GM23338 (cell line): ENCODE results near the gene ARHGAP4. TPM values are rescaled to one million over a fixed set of nuclear protein-coding genes. Genes with fewer than 3 reads are reported as not detected.

ENCODE experiments used
- ATAC-seq: fragments of 200-7000 bp; cut with Tn5 transposase; 3 replicates; pipeline ENCODE4 v1.9.1; 2020
- DNase-seq: peaks from one replicate; pipeline ENCODE4 v3.0.0-alpha.2; 2015; ENCODE audit warnings: low spot score
- H2AFZ ChIP-seq: fragments of 200-600 bp; sonication (generic); 2 replicates; pipeline ENCODE4 v1.8.0; 2016; ENCODE audit warnings: antibody characterized with exemption, mild to moderate bottlenecking, moderate library complexity
- H3F3A ChIP-seq: fragments of 200-600 bp; sonication (generic); replicated peaks from 2 replicates; pipeline ENCODE4 v1.8.0; 2017; ENCODE audit warnings: antibody characterized with exemption, mixed run types, low read depth
- H3K27ac ChIP-seq: fragments of 200-600 bp; sonication (generic); 2 replicates; pipeline ENCODE4 v1.6.1; 2016; ENCODE audit warnings: low read depth
- H3K27me3 ChIP-seq: fragments of 200-600 bp; sonication (generic); 2 replicates; pipeline ENCODE4 v1.8.0; 2016; ENCODE audit warnings: mild to moderate bottlenecking, mixed run types, moderate library complexity; ENCODE audit not compliant: insufficient read depth
- H3K36me3 ChIP-seq: fragments of 200-600 bp; sonication (generic); 2 replicates; pipeline ENCODE4 v1.8.0; 2016; ENCODE audit warnings: mild to moderate bottlenecking; ENCODE audit not compliant: insufficient read depth
- H3K4me1 ChIP-seq: fragments of 200-600 bp; sonication (generic); 2 replicates; pipeline ENCODE4 v1.8.0; 2016; ENCODE audit warnings: mild to moderate bottlenecking, moderate library complexity; ENCODE audit not compliant: insufficient read depth
- H3K4me2 ChIP-seq: fragments of 200-600 bp; sonication (generic); 2 replicates; pipeline ENCODE4 v1.7.1; 2017; ENCODE audit warnings: mixed run types
- H3K4me3 ChIP-seq: fragments of 200-600 bp; sonication (generic); 2 replicates; pipeline ENCODE4 v1.6.1; 2016; ENCODE audit warnings: mixed run types
- H3K79me2 ChIP-seq: fragments of 200-600 bp; sonication (generic); replicated peaks from 2 replicates; pipeline ENCODE4 v1.8.0; 2017; ENCODE audit warnings: mild to moderate bottlenecking; ENCODE audit not compliant: insufficient read depth
- H3K9me2 ChIP-seq: fragments of 200-600 bp; sonication (generic); 2 replicates; pipeline ENCODE4 v1.8.0; 2017; ENCODE audit not compliant: insufficient read depth
- H4K20me1 ChIP-seq: fragments of 200-600 bp; sonication (generic); replicated peaks from 2 replicates; pipeline ENCODE4 v1.8.0; 2017; ENCODE audit warnings: mild to moderate bottlenecking; ENCODE audit not compliant: insufficient read depth
- H3K27ac Mint-ChIP-seq: 2 replicates; pipeline ENCODE4 v1.8.0; 2020; ENCODE audit warnings: inconsistent platforms, mild to moderate bottlenecking, moderate library complexity, mixed read lengths
- H3K27me3 Mint-ChIP-seq: 3 replicates; pipeline ENCODE4 v1.8.0; 2022; ENCODE audit warnings: low read depth, mild to moderate bottlenecking, moderate library complexity, mixed read lengths, inconsistent platforms; ENCODE audit not compliant: insufficient read depth, poor library complexity
- H3K36me3 Mint-ChIP-seq: 3 replicates; pipeline ENCODE4 v1.8.0; 2021; ENCODE audit warnings: low read depth, mild to moderate bottlenecking, inconsistent platforms, moderate library complexity, mixed read lengths
- H3K4me1 Mint-ChIP-seq: 3 replicates; pipeline ENCODE4 v1.8.0; 2020; ENCODE audit warnings: mild to moderate bottlenecking, inconsistent platforms, mixed read lengths
- H3K4me3 Mint-ChIP-seq: 3 replicates; pipeline ENCODE4 v1.8.0; 2021; ENCODE audit warnings: moderate library complexity, mild to moderate bottlenecking, inconsistent platforms, mixed read lengths
- H3K9me3 Mint-ChIP-seq: 3 replicates; pipeline ENCODE4 v1.8.0; 2020; ENCODE audit warnings: moderate library complexity, mild to moderate bottlenecking, inconsistent platforms, mixed read lengths
- CREB1 ChIP-seq: fragments of 250-450 bp; sonication (Bioruptor Pico); IDR thresholded peaks from 2 replicates; pipeline ENCODE4 v1.5.0; 2020; ENCODE audit warnings: low read depth, mild to moderate bottlenecking, moderate library complexity
- EZH2 ChIP-seq: fragments of 200-600 bp; sonication (generic); IDR thresholded peaks from one replicate; pipeline ENCODE4 v1.8.0; 2017; ENCODE audit warnings: antibody characterized with exemption, mild to moderate bottlenecking, low read depth; ENCODE audit not compliant: unreplicated experiment
- EZH2phosphoT487 ChIP-seq: fragments of 200-600 bp; sonication (generic); IDR thresholded peaks from one replicate; pipeline ENCODE4 v1.8.1; 2018; ENCODE audit warnings: antibody characterized with exemption; ENCODE audit not compliant: unreplicated experiment
- JUNB ChIP-seq: IDR thresholded peaks from one replicate; pipeline ENCODE4 v1.6.1; 2016; ENCODE audit warnings: antibody characterized with exemption; ENCODE audit not compliant: unreplicated experiment
- NANOG ChIP-seq: IDR thresholded peaks from 2 replicates; pipeline ENCODE4 v1.6.1; 2016; ENCODE audit warnings: antibody characterized with exemption, borderline replicate concordance
- POLR2AphosphoS5 ChIP-seq: IDR thresholded peaks from 2 replicates; pipeline ENCODE4 v1.6.1; 2016; ENCODE audit warnings: antibody characterized with exemption, low read depth
- STAT1 ChIP-seq: IDR thresholded peaks from one replicate; pipeline ENCODE4 v1.6.1; 2016; ENCODE audit warnings: antibody characterized with exemption; ENCODE audit not compliant: unreplicated experiment
- ZNF114 ChIP-seq: fragments of 250-450 bp; sonication (Bioruptor Pico); IDR thresholded peaks from 2 replicates; pipeline ENCODE4 v1.5.0; 2020; ENCODE audit warnings: mild to moderate bottlenecking, moderate library complexity
- ZNF331 ChIP-seq: fragments of 250-450 bp; sonication (Bioruptor Pico); IDR thresholded peaks from 2 replicates; pipeline ENCODE4 v1.5.0; 2020; ENCODE audit warnings: low read depth, mild to moderate bottlenecking, moderate library complexity
- polyA plus RNA-seq: library from polyadenylated mRNA; unstranded; fragments of >200 nt; fragmentation: Nextera tagmentation; extraction: Ambion mirVana; gene quantifications from 2 replicates; pipeline ENCODE4 v1.2.1, GENCODE V29; 2016
- total RNA-seq: library from RNA; depleted of rRNA; stranded (reverse); fragments of >200 nt; shearing (Covaris generic); gene quantifications from 2 replicates; pipeline ENCODE4 v1.2.3, GENCODE V29; 2014
- TF ChIP-seq, protein P1 (sequence below): fragments of 250-450 bp; sonication (Bioruptor Pico); IDR thresholded peaks from 2 replicates; pipeline ENCODE4 v1.5.0; 2020; ENCODE audit warnings: mild to moderate bottlenecking, moderate library complexity
- TF ChIP-seq, protein P2 (sequence below): IDR thresholded peaks from 2 replicates; pipeline ENCODE4 v1.6.1; 2016; ENCODE audit warnings: antibody characterized with exemption
- TF ChIP-seq, protein P3 (sequence below): IDR thresholded peaks from one replicate; pipeline ENCODE4 v1.6.1; 2018; ENCODE audit warnings: antibody characterized with exemption; ENCODE audit not compliant: unreplicated experiment
- TF ChIP-seq, protein P4 (sequence below), 2 experiments: fragments of 200-600 bp in 1 of 2; sonication (generic) in 1 of 2; conservative IDR thresholded peaks; 2 replicates each; pipeline versions ENCODE4 v1.5.1 to v1.6.1; 2016 to 2017; ENCODE audit warnings: antibody characterized with exemption in 2 of 2, low read depth in 2 of 2, mild to moderate bottlenecking in 2 of 2, moderate library complexity in 1 of 2

ARHGAP4 gene
- total and polyA plus RNA-seq, 2 experiments from 2014 or later, result 21.5 to 59.5 TPM

DNA sequence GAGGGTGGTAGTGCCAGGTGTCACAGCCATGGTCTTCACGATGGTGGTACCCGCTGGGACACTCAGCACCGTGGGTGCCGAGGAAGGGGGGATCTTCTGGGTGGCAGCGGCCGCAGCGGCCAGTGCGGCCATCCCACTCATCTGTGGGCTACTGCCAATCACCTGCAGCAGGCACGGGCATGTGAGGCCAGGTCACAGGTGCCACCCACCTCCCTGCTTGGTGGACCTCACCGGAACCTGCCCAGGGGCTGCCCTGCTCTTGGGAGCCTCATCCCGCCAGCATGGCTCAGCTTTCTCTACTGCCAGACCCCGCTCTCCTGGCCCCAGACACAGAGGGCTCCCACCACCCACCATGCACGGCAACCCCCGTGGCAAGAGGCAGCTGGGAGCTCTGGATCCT lies 32.5 kb upstream of the ARHGAP4 start:
- Histone ChIP-seq H3K36me3 (no peaks in the 10 kb centered on the region), H3K4me1 (no peaks in the 10 kb centered on the region), H3K27me3 (no peaks in the 10 kb centered on the region), H3K4me3 (no peak overlapping the region), H3K27ac (no peak overlapping the region), H4K20me1 (no peaks in the 10 kb centered on the region), H3F3A (no peaks in the 10 kb centered on the region), H2AFZ (no peak overlapping the region), H3K9me2 (no peaks in the 10 kb centered on the region), H3K4me2 (no peak overlapping the region), H3K79me2 (peaks cover 8% of the 10 kb centered on the region)
- Mint-ChIP-seq H3K4me1 (no peaks in the 10 kb centered on the region), H3K4me3 (no peak overlapping the region), H3K36me3 (peaks cover 83% of the 10 kb centered on the region), H3K9me3 (no peaks in the 10 kb centered on the region), H3K27ac (no peak overlapping the region; the same call in 1 of the 2 replicates), H3K27me3 (peaks cover 10% of the 10 kb centered on the region)
- DNase-seq (no peak), ATAC-seq (no peak)
- TF ChIP-seq EZH2, result no peak
- no peak for TF ChIP-seq ZNF114
- TF ChIP-seq, protein P1, sequence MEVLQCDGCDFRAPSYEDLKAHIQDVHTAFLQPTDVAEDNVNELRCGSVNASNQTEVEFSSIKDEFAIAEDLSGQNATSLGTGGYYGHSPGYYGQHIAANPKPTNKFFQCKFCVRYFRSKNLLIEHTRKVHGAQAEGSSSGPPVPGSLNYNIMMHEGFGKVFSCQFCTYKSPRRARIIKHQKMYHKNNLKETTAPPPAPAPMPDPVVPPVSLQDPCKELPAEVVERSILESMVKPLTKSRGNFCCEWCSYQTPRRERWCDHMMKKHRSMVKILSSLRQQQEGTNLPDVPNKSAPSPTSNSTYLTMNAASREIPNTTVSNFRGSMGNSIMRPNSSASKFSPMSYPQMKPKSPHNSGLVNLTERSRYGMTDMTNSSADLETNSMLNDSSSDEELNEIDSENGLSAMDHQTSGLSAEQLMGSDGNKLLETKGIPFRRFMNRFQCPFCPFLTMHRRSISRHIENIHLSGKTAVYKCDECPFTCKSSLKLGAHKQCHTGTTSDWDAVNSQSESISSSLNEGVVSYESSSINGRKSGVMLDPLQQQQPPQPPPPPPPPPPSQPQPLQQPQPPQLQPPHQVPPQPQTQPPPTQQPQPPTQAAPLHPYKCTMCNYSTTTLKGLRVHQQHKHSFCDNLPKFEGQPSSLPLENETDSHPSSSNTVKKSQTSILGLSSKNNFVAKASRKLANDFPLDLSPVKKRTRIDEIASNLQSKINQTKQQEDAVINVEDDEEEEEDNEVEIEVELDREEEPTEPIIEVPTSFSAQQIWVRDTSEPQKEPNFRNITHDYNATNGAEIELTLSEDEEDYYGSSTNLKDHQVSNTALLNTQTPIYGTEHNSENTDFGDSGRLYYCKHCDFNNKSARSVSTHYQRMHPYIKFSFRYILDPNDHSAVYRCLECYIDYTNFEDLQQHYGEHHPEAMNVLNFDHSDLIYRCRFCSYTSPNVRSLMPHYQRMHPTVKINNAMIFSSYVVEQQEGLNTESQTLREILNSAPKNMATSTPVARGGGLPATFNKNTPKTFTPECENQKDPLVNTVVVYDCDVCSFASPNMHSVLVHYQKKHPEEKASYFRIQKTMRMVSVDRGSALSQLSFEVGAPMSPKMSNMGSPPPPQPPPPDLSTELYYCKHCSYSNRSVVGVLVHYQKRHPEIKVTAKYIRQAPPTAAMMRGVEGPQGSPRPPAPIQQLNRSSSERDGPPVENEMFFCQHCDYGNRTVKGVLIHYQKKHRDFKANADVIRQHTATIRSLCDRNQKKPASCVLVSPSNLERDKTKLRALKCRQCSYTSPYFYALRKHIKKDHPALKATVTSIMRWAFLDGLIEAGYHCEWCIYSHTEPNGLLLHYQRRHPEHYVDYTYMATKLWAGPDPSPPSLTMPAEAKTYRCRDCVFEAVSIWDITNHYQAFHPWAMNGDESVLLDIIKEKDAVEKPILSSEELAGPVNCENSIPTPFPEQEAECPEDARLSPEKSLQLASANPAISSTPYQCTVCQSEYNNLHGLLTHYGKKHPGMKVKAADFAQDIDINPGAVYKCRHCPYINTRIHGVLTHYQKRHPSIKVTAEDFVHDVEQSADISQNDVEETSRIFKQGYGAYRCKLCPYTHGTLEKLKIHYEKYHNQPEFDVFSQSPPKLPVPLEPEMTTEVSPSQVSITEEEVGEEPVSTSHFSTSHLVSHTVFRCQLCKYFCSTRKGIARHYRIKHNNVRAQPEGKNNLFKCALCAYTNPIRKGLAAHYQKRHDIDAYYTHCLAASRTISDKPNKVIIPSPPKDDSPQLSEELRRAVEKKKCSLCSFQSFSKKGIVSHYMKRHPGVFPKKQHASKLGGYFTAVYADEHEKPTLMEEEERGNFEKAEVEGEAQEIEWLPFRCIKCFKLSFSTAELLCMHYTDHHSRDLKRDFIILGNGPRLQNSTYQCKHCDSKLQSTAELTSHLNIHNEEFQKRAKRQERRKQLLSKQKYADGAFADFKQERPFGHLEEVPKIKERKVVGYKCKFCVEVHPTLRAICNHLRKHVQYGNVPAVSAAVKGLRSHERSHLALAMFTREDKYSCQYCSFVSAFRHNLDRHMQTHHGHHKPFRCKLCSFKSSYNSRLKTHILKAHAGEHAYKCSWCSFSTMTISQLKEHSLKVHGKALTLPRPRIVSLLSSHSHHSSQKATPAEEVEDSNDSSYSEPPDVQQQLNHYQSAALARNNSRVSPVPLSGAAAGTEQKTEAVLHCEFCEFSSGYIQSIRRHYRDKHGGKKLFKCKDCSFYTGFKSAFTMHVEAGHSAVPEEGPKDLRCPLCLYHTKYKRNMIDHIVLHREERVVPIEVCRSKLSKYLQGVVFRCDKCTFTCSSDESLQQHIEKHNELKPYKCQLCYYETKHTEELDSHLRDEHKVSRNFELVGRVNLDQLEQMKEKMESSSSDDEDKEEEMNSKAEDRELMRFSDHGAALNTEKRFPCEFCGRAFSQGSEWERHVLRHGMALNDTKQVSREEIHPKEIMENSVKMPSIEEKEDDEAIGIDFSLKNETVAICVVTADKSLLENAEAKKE (CRISPR knock-in tag), result no peak
- TF ChIP-seq ZNF331, result no peak
- TF ChIP-seq, protein P2, sequence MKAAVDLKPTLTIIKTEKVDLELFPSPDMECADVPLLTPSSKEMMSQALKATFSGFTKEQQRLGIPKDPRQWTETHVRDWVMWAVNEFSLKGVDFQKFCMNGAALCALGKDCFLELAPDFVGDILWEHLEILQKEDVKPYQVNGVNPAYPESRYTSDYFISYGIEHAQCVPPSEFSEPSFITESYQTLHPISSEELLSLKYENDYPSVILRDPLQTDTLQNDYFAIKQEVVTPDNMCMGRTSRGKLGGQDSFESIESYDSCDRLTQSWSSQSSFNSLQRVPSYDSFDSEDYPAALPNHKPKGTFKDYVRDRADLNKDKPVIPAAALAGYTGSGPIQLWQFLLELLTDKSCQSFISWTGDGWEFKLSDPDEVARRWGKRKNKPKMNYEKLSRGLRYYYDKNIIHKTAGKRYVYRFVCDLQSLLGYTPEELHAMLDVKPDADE, result no peak
- no peak for TF ChIP-seq NANOG
- no peak for TF ChIP-seq JUNB
- TF ChIP-seq EZH2phosphoT487, result no peak
- TF ChIP-seq CREB1 (CRISPR knock-in tag), result no peak
- TF ChIP-seq, protein P3, sequence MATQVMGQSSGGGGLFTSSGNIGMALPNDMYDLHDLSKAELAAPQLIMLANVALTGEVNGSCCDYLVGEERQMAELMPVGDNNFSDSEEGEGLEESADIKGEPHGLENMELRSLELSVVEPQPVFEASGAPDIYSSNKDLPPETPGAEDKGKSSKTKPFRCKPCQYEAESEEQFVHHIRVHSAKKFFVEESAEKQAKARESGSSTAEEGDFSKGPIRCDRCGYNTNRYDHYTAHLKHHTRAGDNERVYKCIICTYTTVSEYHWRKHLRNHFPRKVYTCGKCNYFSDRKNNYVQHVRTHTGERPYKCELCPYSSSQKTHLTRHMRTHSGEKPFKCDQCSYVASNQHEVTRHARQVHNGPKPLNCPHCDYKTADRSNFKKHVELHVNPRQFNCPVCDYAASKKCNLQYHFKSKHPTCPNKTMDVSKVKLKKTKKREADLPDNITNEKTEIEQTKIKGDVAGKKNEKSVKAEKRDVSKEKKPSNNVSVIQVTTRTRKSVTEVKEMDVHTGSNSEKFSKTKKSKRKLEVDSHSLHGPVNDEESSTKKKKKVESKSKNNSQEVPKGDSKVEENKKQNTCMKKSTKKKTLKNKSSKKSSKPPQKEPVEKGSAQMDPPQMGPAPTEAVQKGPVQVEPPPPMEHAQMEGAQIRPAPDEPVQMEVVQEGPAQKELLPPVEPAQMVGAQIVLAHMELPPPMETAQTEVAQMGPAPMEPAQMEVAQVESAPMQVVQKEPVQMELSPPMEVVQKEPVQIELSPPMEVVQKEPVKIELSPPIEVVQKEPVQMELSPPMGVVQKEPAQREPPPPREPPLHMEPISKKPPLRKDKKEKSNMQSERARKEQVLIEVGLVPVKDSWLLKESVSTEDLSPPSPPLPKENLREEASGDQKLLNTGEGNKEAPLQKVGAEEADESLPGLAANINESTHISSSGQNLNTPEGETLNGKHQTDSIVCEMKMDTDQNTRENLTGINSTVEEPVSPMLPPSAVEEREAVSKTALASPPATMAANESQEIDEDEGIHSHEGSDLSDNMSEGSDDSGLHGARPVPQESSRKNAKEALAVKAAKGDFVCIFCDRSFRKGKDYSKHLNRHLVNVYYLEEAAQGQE, result no peak
- TF ChIP-seq, protein P4, sequence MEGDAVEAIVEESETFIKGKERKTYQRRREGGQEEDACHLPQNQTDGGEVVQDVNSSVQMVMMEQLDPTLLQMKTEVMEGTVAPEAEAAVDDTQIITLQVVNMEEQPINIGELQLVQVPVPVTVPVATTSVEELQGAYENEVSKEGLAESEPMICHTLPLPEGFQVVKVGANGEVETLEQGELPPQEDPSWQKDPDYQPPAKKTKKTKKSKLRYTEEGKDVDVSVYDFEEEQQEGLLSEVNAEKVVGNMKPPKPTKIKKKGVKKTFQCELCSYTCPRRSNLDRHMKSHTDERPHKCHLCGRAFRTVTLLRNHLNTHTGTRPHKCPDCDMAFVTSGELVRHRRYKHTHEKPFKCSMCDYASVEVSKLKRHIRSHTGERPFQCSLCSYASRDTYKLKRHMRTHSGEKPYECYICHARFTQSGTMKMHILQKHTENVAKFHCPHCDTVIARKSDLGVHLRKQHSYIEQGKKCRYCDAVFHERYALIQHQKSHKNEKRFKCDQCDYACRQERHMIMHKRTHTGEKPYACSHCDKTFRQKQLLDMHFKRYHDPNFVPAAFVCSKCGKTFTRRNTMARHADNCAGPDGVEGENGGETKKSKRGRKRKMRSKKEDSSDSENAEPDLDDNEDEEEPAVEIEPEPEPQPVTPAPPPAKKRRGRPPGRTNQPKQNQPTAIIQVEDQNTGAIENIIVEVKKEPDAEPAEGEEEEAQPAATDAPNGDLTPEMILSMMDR (conservative IDR thresholded peaks at IDR 0.05; ENCODE audit: low read depth in 2 of 2), result no peak
- TF ChIP-seq STAT1, result no peak
- no peak for TF ChIP-seq POLR2AphosphoS5
